ENCODE results near the gene CALU.

Gene CALU

DNA sequence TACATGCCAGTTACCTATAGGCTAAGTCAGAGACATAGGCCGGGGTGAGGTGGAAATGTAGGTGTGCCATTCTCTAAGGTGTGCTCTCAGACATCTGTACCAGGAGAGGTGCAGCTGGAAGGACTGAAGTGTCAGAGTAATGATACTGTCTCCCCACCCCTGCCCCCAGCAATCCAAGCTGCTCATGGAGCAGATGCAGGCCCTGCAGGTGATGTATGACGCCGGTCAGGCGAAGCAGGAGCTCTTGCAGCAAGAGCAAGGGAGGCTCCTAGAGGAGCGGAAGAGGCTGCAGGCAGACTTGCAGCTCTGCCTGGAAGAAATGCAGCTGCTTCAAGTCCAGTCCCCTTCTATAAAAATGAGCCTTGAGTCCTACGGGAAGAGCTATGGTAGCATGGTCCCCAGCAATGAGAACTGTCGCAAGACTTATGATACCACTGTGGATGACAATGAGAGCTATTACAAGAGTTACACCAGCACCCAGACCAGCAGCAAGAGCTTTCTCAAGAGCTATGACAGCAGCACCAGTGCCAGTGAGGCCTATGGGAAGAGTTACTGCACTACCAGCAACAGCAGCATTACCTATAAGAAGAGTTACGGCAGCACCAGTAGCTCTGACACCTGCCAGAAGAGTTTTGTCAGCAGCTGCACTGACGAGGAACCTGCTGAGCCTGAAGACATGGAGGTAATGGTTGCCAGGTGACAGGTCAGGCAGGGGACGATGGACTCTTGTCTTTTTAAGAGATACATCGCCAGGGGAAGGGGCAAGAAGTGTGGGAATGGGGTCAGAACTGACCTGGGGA is 72.7 kb downstream of the CALU start:
- DNase-seq: no peak
- Histone ChIP-seq H3K9ac (ENCODE audit: low read depth, low read length) (no peak overlapping the region), H3K79me2 (ENCODE audit: insufficient read depth, low read length) (no peaks in the 10 kb centered on the region), H2AFZ (ENCODE audit: low read depth, low read length) (no peak overlapping the region), H3K4me2 (ENCODE audit: insufficient read depth, low read length) (no peak overlapping the region), H3K36me3 (ENCODE audit: insufficient read depth, low read length) (peaks cover 12% of the 10 kb centered on the region), H3K27ac (ENCODE audit: low read length) (no peak overlapping the region), H3K4me1 (ENCODE audit: insufficient read depth, low read length) (no peaks in the 10 kb centered on the region), H3K27me3 (ENCODE audit: insufficient read depth, low read length, poor library complexity) (no peaks in the 10 kb centered on the region), H3K9me3 (ENCODE audit: insufficient read depth, low read length, severe bottlenecking) (no peaks in the 10 kb centered on the region), H3K4me3 (ENCODE audit: low read depth in 1 of 2, low read length in 2 of 2) (no peak overlapping the region), H4K20me1 (ENCODE audit: insufficient read depth, low read length) (no peaks in the 10 kb centered on the region; the same call in 1 of the 2 replicates)
- no peak for ATAC-seq (ENCODE audit: insufficient read depth, low read depth)
- TF ChIP-seq, protein P1, sequence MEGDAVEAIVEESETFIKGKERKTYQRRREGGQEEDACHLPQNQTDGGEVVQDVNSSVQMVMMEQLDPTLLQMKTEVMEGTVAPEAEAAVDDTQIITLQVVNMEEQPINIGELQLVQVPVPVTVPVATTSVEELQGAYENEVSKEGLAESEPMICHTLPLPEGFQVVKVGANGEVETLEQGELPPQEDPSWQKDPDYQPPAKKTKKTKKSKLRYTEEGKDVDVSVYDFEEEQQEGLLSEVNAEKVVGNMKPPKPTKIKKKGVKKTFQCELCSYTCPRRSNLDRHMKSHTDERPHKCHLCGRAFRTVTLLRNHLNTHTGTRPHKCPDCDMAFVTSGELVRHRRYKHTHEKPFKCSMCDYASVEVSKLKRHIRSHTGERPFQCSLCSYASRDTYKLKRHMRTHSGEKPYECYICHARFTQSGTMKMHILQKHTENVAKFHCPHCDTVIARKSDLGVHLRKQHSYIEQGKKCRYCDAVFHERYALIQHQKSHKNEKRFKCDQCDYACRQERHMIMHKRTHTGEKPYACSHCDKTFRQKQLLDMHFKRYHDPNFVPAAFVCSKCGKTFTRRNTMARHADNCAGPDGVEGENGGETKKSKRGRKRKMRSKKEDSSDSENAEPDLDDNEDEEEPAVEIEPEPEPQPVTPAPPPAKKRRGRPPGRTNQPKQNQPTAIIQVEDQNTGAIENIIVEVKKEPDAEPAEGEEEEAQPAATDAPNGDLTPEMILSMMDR (IDR thresholded peaks at IDR 0.05; ENCODE audit: borderline replicate concordance, extremely low read depth, low read length, poor library complexity, severe bottlenecking): no peak
- TF ChIP-seq EZH2 (IDR thresholded peaks at IDR 0.05; ENCODE audit: borderline replicate concordance, low read depth, low read length, severe bottlenecking): no peak

DNA sequence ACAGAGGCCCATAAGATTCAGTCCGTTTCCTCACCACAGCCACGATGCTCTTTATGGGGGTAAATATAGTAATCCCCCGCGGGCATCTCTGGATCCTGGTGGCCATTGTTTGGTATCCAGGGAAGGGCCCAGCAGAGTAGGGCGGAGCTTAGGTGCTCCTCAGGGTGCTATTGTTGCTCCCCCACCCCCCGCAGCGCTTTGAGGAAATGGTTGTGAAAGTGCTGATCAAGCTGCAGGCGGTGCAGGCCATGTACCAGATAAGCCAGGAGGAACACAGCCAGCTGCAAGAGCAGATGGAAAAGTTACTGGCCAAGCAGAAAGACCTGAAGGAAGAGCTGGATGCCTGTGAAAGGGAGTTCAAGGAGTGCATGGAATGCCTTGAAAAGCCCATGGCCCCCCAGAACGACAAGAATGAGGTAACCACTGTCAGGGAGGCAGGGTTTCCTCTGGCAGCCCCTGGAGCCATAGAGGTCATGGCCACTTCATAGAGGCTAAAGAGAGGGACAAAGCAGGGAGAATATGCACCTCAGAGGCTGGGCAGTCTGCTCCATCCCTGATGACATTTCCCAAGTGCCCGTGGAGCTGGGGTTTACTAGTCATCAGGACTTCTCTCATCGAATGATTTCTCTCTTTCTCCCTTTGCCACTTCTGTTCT is 73.5 kb downstream of the CALU start:
- Histone ChIP-seq H2AFZ (ENCODE audit: low read depth, low read length) (no peak overlapping the region), H3K9me3 (ENCODE audit: insufficient read depth, low read length, severe bottlenecking) (no peaks in the 10 kb centered on the region), H3K4me3 (ENCODE audit: low read depth in 1 of 2, low read length in 2 of 2) (no peak overlapping the region), H3K4me2 (ENCODE audit: insufficient read depth, low read length) (no peak overlapping the region), H3K36me3 (ENCODE audit: insufficient read depth, low read length) (peaks cover 7% of the 10 kb centered on the region), H3K9ac (ENCODE audit: low read depth, low read length) (no peak overlapping the region), H3K27me3 (ENCODE audit: insufficient read depth, low read length, poor library complexity) (no peaks in the 10 kb centered on the region), H3K27ac (ENCODE audit: low read length) (no peak overlapping the region), H3K79me2 (ENCODE audit: insufficient read depth, low read length) (no peaks in the 10 kb centered on the region), H3K4me1 (ENCODE audit: insufficient read depth, low read length) (no peaks in the 10 kb centered on the region), H4K20me1 (ENCODE audit: insufficient read depth, low read length) (no peaks in the 10 kb centered on the region; the same call in 1 of the 2 replicates)
- no peak for ATAC-seq (ENCODE audit: insufficient read depth, low read depth)
- DNase-seq: no peak
- no peak for TF ChIP-seq EZH2 (IDR thresholded peaks at IDR 0.05; ENCODE audit: borderline replicate concordance, low read depth, low read length, severe bottlenecking)
- TF ChIP-seq, protein P1 (IDR thresholded peaks at IDR 0.05; ENCODE audit: borderline replicate concordance, extremely low read depth, low read length, poor library complexity, severe bottlenecking): no peak

DNA sequence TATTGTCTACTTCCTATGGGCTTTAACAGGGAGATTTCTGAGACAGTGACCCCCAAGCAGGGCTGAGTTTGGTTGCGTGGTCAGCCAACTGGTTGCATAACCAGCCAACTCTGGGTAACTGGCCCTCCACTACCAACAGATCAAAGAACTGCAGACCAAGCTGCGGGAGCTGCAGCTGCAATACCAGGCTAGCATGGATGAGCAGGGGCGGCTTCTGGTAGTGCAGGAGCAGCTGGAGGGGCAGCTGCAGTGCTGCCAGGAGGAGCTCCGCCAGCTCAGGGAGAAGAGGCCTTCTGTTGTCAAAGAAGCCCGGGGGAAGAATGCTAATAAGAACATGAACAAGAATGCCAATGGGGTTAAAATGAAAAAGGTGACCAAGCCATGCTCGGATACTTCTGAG is 75.3 kb downstream of the CALU start:
- no peak overlapping the region for H3K4me3 ChIP-seq (ENCODE audit: low read depth in 1 of 2, low read length in 2 of 2)
- H3K36me3 ChIP-seq (ENCODE audit: insufficient read depth, low read length): 0 out of 2 replicates have a peak, but pooled peaks cover 4% of the 10 kb centered on the region
- no peak overlapping the region for H2AFZ ChIP-seq (ENCODE audit: low read depth, low read length)
- H3K79me2 ChIP-seq (ENCODE audit: insufficient read depth, low read length): no peaks in the 10 kb centered on the region
- H3K27me3 ChIP-seq (ENCODE audit: insufficient read depth, low read length, poor library complexity): no peaks in the 10 kb centered on the region
- H3K9ac ChIP-seq (ENCODE audit: low read depth, low read length): no peak overlapping the region
- ATAC-seq (ENCODE audit: insufficient read depth, low read depth) (no peak), DNase-seq (no peak)
- H3K4me2 ChIP-seq (ENCODE audit: insufficient read depth, low read length): no peak overlapping the region
- H3K27ac ChIP-seq (ENCODE audit: low read length): no peak overlapping the region
- H4K20me1 ChIP-seq (ENCODE audit: insufficient read depth, low read length): no peaks in the 10 kb centered on the region; the same call in 1 of the 2 replicates
- TF ChIP-seq EZH2 (IDR thresholded peaks at IDR 0.05; ENCODE audit: borderline replicate concordance, low read depth, low read length, severe bottlenecking): no peak
- TF ChIP-seq, protein P1 (IDR thresholded peaks at IDR 0.05; ENCODE audit: borderline replicate concordance, extremely low read depth, low read length, poor library complexity, severe bottlenecking): no peak
- H3K4me1 ChIP-seq (ENCODE audit: insufficient read depth, low read length): no peaks in the 10 kb centered on the region
- no peaks in the 10 kb centered on the region for H3K9me3 ChIP-seq (ENCODE audit: insufficient read depth, low read length, severe bottlenecking)
